ENCODE results near the gene LPCAT1. TPM values are rescaled to one million over a fixed set of nuclear protein-coding genes. Genes with fewer than 3 reads are reported as not detected.

The LPCAT1 gene
- total RNA-seq, 4 donors from 2014 or later, result 8.8 to 59.4 (median 28.5) TPM

DNA sequence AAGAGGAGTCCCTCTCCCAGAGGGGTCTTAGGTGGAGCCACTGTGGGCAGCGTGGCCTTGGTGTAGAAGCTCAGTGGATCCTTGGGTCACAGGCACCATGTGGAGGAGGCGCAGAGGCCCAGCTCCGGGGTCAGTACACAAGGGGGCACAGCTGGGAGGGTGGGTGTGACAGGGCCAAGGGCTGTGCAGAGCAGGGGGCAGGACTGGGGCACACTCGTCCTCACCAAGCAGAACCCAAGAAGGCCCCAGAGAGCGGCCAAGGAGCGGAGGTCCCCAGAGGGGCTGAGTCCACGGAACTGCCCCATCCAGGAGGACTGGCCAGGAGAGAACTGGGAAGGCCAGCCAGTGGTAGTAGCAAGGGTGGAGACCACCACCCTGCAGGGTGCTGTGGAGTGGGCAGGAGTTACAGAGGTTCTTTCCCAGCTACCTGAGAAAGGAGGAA is 2.5 kb upstream of the LPCAT1 start:
- peak overlapping the region in 1 of 4 donors; percentile 93 for H3K27ac ChIP-seq
- no peaks in the 10 kb centered on the region for H3K36me3 ChIP-seq
- TF ChIP-seq POLR2A (IDR thresholded peaks at IDR 0.05) (no peak), CTCF (IDR thresholded peaks at IDR 0.05) (no peak)

DNA sequence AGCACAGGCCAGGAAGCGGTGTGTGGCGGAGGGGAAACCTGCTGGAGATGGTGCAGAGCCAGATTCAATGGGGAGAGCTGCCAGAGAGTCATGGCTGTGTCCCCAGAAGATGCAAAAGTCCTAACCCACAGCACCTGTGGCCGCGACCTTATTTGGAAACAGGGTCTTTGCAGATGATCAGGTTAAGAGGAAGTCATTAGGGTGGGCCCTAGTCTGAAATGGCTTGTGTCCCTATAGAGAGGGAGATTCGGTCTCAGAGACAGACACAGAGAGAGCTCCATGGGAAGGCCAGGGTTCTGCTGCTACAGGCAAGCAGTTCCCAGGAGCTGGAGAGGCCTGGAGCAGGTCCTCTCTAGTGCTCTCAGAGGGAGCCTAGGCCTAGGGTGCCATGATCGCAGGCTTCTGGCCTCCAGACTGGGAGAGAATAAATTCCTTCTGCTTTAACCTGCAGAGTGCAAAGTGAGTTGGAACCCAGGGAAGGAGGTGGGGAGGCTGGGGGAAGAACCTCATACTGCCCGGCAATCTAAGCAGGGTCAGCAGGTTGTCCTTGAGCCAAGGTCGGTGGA is 1.9 kb upstream of the LPCAT1 start:
- TF ChIP-seq POLR2A (IDR thresholded peaks at IDR 0.05) (no peak), CTCF (IDR thresholded peaks at IDR 0.05) (no peak)
- H3K4me1 ChIP-seq, result peaks cover 0 to 28% (median 18%) of the 10 kb centered on the region in 4 donors
- peak overlapping the region in 1 of 4 donors; percentile 93 for H3K27ac ChIP-seq
- H3K9me3 ChIP-seq, result no peaks in the 10 kb centered on the region
- no peaks in the 10 kb centered on the region for H3K27me3 ChIP-seq
- no peak overlapping the region for H3K4me3 ChIP-seq
- H3K36me3 ChIP-seq, result no peaks in the 10 kb centered on the region
- peak; percentile 37 to 67 (median 63) for DNase-seq

More for the DNA sequence above, 2.5 kb upstream of the LPCAT1 start:
- Histone ChIP-seq H3K9me3 (no peaks in the 10 kb centered on the region), H3K27me3 (no peaks in the 10 kb centered on the region), H3K4me1 (peaks cover 0 to 28% (median 18%) of the 10 kb centered on the region in 4 donors), H3K4me3 (no peak overlapping the region)
- peak in 2 of 3 donors; percentile 28 to 45 for DNase-seq

- no peaks in the 10 kb centered on the region for H3K9me3 ChIP-seq
- H3K36me3 ChIP-seq, result no peaks in the 10 kb centered on the region
- peak overlapping the region in 1 of 4 donors; percentile 69 for H3K4me3 ChIP-seq
- H3K27me3 ChIP-seq, result no peaks in the 10 kb centered on the region
- DNase-seq, result peak; percentile 40 to 53 (median 51)
- H3K4me1 ChIP-seq, result peaks cover 0 to 28% (median 18%) of the 10 kb centered on the region in 4 donors
- no peak for TF ChIP-seq POLR2A (IDR thresholded peaks at IDR 0.05)
- H3K27ac ChIP-seq, result peak overlapping the region in 2 of 4 donors; percentile 86 to 93
Measured at GRCh38 chr5:1524799-1525623, 1.3 kb upstream of the LPCAT1 start.

DNA sequence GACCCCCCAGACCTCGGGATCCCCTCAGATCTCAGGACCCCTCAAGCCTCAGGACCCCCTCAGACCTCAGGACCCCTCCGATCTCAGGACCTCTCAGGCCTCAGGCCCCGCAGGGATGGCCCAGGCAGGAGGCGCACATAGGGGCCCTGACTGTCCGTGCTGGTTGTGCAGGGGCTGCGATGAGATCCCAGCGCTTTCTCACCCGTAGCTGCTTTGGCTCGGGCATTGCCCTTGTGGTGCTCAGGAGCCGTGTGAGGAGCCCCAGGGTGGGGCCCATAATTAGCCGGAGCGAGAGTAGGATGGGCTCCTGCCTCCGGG is 680 bp upstream of the LPCAT1 start:
- H3K4me1 ChIP-seq, result peaks cover 0 to 28% (median 18%) of the 10 kb centered on the region in 4 donors
- H3K4me3 ChIP-seq, result peak overlapping the region; percentile 69 to 99 (median 92)
- H3K9me3 ChIP-seq, result no peaks in the 10 kb centered on the region
- H3K27ac ChIP-seq, result peak overlapping the region; percentile 86 to 93 (median 92)
- TF ChIP-seq CTCF (IDR thresholded peaks at IDR 0.05) (no peak), POLR2A (IDR thresholded peaks at IDR 0.05) (no peak)
- DNase-seq, result no peak
- H3K36me3 ChIP-seq, result peaks cover 0 to 5% (median 0%) of the 10 kb centered on the region in 3 donors
- no peaks in the 10 kb centered on the region for H3K27me3 ChIP-seq

DNA sequence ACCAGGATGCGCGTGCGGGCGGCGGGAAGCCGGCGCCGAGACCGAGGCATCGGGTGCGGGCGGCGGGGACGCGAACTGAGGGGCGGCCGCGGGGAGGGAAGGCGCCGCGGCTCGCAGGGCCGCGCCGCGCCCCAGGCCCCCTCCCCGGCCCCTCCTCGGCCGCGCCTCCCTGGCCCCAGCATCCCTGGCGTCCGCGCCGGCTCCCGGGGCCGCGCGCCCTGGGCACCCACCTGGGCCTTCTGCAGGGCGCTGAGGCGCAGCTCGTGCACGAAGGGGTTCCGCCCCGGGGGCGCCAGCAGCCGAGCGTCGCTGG is 324 bp downstream of the LPCAT1 start:
- no peaks in the 10 kb centered on the region for H3K9me3 ChIP-seq
- H3K27me3 ChIP-seq, result no peaks in the 10 kb centered on the region
- peaks cover 0 to 14% (median 0%) of the 10 kb centered on the region in 3 donors for H3K36me3 ChIP-seq
- TF ChIP-seq CTCF (IDR thresholded peaks at IDR 0.05), result no peak
- TF ChIP-seq POLR2A (IDR thresholded peaks at IDR 0.05), result no peak
- H3K4me1 ChIP-seq, result peaks cover 0 to 28% (median 18%) of the 10 kb centered on the region in 4 donors
- no peak for DNase-seq
- peak overlapping the region; percentile 69 to 99 (median 92) for H3K4me3 ChIP-seq
- peak overlapping the region; percentile 86 to 93 (median 92) for H3K27ac ChIP-seq

Measured in Peyer's patch (tissue), 4 donors.